Body of pancreas (tissue), 4 donors: ENCODE measurements around the gene MRPL51.

Source experiments
- CTCF ChIP-seq, 7 experiments: fragments of 450-650 bp in 4 of 7; fragments of 200-600 bp in 3 of 7; sonication (generic) in 3 of 7; IDR thresholded peaks; one replicate each; pipeline ENCODE4 v1.5.1; 2016 to 2019; ENCODE audit warnings: antibody characterized with exemption in 7 of 7
- POLR2A ChIP-seq, 3 donors: fragments of 450-650 bp; IDR thresholded peaks; one replicate each; pipeline ENCODE4 v1.6.1; 2016; ENCODE audit warnings: antibody characterized with exemption in 3 of 3, mild to moderate bottlenecking in 2 of 3

DNA sequence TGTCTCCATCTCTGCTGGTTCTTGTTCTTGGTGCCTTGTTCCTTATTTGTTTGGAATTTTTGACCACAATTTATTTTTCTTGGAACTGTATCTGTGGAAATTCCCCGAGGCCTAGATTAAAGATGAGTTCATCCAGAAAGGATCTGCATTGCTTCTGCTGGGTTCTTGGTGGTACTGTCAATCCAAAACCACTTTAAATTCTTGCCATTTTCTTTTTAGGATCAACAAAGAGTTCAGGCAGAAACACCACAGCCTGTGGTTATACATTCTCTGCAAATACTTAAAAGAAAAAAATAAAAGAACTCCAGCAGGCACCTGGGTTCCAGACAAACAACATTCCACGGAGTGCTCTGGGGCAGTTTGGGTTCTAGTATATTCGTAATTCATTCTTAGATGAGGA lies 16.6 kb downstream of the MRPL51 start:
- no peak for TF ChIP-seq CTCF (IDR thresholded peaks at IDR 0.05)
- no peak for TF ChIP-seq POLR2A (IDR thresholded peaks at IDR 0.05)
